Measurements from ENCODE around the gene NSD1.

The NSD1 gene, protein sequence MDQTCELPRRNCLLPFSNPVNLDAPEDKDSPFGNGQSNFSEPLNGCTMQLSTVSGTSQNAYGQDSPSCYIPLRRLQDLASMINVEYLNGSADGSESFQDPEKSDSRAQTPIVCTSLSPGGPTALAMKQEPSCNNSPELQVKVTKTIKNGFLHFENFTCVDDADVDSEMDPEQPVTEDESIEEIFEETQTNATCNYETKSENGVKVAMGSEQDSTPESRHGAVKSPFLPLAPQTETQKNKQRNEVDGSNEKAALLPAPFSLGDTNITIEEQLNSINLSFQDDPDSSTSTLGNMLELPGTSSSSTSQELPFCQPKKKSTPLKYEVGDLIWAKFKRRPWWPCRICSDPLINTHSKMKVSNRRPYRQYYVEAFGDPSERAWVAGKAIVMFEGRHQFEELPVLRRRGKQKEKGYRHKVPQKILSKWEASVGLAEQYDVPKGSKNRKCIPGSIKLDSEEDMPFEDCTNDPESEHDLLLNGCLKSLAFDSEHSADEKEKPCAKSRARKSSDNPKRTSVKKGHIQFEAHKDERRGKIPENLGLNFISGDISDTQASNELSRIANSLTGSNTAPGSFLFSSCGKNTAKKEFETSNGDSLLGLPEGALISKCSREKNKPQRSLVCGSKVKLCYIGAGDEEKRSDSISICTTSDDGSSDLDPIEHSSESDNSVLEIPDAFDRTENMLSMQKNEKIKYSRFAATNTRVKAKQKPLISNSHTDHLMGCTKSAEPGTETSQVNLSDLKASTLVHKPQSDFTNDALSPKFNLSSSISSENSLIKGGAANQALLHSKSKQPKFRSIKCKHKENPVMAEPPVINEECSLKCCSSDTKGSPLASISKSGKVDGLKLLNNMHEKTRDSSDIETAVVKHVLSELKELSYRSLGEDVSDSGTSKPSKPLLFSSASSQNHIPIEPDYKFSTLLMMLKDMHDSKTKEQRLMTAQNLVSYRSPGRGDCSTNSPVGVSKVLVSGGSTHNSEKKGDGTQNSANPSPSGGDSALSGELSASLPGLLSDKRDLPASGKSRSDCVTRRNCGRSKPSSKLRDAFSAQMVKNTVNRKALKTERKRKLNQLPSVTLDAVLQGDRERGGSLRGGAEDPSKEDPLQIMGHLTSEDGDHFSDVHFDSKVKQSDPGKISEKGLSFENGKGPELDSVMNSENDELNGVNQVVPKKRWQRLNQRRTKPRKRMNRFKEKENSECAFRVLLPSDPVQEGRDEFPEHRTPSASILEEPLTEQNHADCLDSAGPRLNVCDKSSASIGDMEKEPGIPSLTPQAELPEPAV (N-terminal part only)

DNA sequence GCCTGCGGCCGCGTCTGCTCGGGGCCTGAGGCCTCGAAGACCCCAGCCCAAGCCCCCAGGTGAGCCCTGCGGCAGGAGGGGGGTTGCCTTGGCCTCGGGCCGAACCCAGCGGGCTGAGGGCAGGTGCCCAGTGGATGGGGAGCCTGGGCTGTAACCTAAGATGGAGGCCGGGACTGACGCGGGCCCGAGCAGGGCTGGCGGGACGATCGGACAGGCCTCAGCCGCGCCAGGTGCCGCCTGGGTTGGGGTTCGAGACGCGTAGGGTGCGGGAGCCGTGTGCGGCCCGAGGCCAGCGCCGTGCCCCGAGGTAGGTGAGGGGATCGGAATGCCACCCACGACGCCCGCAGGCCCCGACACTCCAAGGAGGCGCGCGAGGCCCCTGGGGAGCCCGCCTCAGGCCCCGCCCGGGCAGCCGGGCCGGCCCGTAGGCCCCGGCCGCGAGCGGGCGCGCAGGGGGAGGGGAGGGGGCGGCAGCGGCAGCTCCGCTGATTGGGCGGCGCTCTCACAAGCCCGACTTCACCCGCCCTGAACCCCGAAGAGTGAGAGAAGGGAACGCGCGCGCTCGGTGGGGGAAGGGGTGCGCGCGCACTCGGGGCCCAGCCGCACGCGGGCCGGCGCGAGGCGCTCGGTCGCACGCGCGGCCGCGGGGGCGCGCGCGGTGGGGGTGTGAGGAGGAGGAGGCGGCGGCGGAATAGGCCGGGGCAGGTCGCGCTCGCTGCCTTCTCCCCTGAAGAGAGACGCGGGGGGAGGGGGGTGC, at the start of gene NSD1:
Gene NSD1, plus strand, starts transcription at position 678 of the 757 bp plus-strand sequence. CDS start 1,331 bp downstream, outside the sequence.
- peak; percentile 89 for DNase-seq (ENCODE audit: low spot score)

DNA sequence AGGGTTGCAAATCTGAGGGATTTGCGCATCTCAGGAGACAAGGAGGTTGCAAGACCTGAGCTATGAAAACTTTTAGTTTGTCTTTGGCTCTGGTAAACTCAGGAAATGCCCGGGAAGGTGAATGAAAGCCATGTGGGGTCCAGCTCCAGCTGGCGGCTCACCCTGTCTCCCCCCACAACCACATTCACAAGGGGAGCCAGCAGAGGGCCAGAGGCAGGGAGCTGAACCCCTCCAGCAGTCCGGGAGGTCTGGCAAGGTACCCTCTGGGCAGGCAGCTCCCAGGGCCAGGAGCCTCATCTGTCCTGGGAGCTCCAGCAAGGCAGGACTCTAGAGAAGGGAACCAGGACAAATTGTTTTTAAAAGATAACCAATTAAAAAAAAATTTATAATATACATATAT, 49.4 kb upstream of the NSD1 start:
- DNase-seq (ENCODE audit: low spot score), result no peak

DNA sequence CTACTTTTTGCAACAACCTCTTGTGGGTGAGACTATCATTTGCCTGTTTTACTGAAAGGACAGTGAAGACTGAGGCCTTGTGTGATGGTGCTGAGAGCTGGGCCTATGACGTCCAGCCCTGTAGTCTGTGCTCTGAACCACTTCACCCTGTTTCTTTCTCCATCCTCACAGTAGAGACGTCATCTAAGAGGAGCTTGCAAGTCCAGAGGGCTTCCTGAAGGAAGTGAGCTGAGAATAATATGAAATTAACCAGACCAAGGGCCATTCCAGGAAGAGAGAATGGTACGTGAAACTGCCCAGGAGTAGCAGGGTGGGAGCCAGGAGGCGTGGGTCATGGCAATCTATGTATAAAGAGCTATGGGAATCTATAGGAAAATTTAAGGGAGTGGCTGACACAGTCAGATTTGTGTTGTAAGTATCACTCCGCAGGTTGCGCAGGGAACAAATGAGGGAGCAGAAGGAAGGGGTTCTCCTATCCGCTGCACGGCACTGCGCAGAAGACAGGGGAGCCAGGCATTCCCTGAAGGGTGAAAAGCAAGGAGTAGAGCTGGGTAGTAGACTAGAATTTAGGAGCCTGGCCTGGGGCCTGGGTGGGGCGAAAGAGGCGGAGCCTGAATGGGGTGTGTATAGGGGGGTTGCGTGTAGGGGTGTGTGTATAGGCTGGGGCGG, 47.5 kb upstream of the NSD1 start:
- no peak for DNase-seq (ENCODE audit: low spot score)

DNA sequence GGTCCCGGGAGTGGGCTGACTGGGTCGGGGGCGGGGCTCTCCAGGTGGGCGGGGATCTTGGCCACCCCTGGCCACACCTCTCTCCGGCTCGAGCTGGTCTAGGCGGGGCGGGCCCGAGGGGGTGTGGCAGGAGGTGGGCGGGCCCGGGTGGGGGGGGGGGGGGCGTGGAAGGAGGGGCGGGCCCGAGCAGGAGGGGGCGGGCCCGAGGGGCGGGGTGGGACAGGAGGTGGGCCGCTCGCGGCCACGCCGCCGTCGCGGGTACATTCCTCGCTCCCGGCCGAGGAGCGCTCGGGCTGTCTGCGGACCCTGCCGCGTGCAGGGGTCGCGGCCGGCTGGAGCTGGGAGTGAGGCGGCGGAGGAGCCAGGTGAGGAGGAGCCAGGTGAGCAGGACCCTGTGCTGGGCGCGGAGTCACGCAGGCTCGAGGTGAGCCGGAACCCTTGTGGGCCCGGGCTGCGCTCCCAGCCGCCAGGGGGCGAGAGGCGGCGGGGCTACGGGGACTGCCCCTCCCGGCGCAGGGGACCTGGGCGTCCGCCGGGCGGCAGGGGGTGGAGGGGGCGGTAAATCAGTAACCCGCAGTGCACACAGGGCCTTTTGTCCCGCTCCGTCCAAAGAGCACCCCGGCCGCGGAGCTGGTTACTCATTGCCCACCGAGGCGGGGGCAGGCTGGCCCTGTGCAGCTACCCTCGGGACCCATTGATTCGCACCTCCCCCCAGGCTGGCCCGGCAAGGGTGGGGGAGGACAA, 46.7 kb upstream of the NSD1 start, which contains the start of gene FGFR4:
Gene FGFR4, plus strand, starts transcription at position 262 of the 744 bp plus-strand sequence. CDS start 2,688 bp downstream, outside the sequence.
- DNase-seq (ENCODE audit: low spot score), result peak; percentile 98

DNA sequence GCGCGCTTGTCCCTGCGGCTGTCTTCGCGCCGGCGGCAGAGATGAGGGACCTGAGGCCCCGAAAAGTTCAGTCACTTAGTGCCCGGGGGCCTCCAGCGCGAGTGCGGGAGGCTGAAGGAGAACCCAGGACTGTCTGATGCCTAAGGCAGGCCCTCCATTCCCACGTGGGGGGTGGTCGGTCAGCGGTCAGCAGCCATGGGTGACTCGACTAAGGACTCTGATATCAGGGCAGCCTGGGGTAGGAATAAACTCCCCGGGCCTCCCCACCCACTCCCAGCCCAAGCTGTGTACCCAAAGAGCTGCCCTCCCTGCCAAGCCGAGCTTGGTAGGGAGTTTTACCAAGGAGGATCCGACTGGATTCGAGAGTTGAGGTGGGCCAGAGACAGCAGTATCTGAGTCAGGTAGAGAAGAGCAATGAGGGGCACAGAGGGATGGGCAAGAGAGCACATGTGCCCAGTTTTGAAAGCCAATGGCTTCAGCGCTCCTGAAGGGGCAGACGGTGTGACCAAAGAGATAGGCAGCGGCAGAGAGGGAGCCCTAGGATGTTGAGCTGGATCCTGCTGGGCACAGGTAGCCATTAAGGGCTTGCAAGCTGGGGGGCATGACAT, 46.1 kb upstream of the NSD1 start:
- no peak for DNase-seq (ENCODE audit: low spot score)

DNA sequence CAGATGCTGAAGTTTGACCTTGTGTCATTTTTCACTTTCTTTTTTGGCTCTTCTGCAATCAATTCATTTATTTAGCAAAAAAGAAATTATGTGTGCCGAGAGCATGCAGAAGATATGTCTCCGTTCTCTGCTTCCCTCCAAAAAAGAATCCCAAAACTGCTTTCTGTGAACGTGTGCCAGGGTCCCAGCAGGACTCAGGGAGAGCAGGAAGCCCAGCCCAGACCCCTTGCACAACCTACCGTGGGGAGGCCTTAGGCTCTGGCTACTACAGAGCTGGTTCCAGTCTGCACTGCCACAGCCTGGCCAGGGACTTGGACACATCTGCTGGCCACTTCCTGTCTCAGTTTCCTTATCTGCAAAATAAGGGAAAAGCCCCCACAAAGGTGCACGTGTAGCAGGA, 44.4 kb upstream of the NSD1 start:
- no peak for DNase-seq (ENCODE audit: low spot score)

DNA sequence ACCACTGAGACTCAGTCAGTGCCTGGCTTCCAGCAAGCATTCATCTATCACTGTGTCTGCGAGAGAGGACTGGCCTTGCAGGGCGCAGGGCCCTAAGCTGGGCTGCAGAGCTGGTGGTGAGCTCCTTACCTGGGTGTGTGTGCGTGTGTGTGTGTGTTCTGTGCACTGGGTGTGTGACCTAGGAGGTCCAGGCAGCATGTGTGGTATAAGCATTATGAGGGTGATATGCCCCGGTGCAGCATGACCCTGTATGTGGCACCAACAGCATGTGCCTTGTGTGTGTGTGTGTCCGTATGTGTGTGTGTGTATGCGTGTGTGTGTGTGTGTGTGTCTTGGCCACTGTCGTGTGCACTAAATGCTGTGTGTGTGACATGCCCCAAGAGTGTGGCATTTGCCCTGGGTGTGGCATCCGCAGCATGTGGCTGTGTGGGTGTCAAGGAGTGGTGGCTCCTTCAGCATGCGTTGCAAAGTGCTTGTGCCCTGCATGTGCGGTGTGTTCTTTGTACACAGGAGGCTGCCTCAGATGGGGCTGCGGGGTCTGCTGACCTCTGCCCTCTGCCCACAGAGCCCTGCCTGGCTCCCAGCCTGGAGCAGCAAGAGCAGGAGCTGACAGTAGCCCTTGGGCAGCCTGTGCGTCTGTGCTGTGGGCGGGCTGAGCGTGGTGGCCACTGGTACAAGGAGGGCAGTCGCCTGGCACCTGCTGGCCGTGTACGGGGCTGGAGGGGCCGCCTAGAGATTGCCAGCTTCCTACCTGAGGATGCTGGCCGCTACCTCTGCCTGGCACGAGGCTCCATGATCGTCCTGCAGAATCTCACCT, 43.5 kb upstream of the NSD1 start:
- DNase-seq (ENCODE audit: low spot score), result no peak

DNA sequence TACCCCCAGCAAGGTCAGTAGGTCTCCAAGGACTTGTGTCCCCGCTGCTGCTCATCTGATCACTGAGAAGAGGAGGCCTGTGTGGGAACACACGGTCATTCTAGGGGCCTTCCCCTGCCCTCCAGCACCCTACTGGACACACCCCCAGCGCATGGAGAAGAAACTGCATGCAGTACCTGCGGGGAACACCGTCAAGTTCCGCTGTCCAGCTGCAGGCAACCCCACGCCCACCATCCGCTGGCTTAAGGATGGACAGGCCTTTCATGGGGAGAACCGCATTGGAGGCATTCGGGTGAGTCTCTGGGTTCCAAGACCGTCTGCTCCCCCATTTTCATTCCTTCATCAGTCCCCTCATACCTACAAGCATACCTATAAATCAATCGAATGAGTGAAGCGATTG, 42.8 kb upstream of the NSD1 start:
- no peak for DNase-seq (ENCODE audit: low spot score)

DNA sequence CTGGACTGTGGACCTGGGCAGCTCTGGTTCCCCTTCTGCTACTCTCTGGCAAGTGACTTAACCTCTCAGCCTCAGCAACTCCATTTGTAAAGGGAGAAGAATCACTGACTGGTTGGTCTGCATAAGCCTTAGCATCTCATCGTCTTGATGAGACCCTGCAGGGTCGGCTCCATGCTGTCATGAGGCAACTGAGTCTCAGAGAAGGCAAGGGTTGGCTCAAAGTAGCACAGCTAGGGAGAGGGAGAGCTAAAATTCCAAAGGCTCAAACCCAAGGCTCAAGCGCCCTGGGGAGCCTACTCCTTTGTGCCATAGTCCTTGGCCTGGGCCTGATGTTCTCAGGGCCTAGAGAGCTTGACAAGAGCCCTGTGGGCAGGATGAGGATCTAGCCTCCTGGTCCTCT, 42.3 kb upstream of the NSD1 start:
- no peak for DNase-seq (ENCODE audit: low spot score)

DNA sequence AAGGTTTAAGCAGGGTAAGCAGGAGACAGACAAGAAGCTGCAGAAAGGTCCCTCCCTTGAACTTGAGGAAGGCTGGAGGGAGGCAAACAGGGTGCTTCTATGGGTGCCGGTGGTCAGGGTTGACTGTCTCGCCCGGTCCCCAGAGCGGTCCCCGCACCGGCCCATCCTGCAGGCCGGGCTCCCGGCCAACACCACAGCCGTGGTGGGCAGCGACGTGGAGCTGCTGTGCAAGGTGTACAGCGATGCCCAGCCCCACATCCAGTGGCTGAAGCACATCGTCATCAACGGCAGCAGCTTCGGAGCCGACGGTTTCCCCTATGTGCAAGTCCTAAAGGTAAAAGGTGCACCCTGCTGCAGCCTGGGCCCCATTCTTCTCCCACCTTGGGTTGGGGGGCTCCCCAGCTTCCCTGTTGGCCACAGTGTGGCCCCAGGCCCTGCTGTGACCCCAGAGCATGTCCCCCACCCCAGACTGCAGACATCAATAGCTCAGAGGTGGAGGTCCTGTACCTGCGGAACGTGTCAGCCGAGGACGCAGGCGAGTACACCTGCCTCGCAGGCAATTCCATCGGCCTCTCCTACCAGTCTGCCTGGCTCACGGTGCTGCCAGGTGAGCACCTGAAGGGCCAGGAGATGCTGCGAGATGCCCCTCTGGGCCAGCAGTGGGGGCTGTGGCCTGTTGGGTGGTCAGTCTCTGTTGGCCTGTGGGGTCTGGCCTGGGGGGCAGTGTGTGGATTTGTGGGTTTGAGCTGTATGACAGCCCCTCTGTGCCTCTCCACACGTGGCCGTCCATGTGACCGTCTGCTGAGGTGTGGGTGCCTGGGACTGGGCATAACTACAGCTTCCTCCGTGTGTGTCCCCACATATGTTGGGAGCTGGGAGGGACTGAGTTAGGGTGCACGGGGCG, 41.1 kb upstream of the NSD1 start:
- no peak for DNase-seq (ENCODE audit: low spot score)

DNA sequence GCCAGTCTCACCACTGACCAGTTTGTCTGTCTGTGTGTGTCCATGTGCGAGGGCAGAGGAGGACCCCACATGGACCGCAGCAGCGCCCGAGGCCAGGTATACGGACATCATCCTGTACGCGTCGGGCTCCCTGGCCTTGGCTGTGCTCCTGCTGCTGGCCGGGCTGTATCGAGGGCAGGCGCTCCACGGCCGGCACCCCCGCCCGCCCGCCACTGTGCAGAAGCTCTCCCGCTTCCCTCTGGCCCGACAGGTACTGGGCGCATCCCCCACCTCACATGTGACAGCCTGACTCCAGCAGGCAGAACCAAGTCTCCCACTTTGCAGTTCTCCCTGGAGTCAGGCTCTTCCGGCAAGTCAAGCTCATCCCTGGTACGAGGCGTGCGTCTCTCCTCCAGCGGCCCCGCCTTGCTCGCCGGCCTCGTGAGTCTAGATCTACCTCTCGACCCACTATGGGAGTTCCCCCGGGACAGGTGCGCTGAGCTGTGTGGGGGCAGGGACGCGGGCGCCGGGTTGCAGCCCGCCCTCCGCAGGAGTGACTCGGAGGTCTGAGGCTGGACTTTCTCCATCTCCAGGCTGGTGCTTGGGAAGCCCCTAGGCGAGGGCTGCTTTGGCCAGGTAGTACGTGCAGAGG, 40.4 kb upstream of the NSD1 start:
- DNase-seq (ENCODE audit: low spot score), result no peak

DNA sequence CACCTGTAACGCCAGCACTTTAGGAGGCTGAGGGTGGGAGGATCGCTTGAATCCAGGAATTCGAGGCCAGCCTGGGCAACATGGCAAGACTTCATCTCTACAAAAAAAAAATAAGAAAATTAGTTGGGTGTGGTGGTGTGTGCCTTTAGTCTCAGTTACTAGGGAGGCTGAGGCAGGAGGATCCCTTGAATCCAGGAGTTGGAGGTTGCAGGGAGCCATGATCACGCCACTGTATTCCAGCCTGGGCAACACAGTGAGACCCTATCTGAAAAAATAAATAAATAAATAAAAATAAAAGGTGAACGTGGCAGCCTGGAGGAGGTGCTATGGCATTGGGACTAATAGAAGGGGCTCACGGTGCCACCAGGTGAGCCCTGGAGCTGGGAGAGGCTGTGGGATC, 39.8 kb upstream of the NSD1 start:
- no peak for DNase-seq (ENCODE audit: low spot score)

DNA sequence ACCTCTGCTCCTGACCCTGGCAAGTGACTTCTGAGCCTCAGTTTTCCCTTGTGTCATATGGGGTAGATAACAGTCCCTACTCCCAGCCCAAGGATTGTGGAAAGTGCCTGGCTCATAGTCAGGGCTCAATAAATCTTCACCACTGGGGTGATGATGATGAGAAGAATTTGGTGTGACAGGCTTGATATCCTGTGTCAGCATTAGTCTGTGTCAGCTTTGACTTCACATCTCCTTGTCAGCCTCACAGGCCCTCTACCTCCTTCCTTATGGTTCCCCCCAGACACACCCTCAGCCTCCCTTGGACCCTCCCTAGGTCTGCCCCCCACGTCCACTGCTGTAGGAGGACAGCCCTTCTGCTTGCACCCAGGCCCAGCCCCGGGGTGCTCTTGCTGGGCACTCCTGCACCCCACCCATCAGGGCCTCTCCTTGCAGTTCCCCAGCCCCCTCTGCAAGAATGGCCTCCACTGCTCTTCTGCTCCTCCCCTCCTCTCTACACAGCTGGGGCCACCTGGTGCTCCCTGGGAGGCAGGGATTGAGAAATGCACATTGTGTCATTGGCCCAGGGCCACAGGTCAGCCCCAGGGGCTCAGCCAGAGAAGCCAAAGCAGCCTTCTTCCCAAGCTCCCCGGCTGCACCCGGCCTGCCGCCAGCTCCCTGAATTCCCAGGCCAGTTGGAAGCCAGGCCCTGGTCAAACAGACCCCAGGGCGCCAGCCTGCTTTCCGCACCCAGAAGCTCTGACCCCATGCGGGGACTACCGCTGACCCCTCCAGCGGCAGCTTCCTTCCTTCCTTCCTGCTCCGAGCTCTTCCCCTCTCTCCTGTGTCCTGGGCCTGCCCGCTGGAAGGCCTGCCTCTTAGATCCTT, 39.1 kb upstream of the NSD1 start:
- DNase-seq (ENCODE audit: low spot score), result peak; percentile 99

DNA sequence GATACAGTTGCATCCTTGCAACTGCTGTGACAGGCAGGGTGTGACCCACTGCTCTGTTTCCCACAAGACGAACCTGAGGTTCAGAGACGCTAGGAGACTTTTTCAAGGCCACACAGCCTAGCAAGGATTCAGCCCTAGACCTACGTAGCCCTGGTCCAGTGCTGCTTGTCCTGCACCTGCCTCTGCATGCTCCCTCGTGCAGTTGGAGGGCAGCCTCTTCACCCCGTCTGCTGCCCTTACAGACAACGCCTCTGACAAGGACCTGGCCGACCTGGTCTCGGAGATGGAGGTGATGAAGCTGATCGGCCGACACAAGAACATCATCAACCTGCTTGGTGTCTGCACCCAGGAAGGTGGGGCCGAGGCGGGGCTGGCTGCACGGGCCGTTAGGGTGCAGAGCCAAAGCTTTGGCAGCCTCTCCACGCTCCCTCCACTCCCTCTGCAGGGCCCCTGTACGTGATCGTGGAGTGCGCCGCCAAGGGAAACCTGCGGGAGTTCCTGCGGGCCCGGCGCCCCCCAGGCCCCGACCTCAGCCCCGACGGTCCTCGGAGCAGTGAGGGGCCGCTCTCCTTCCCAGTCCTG, 38.4 kb upstream of the NSD1 start:
- DNase-seq (ENCODE audit: low spot score), result no peak

DNA sequence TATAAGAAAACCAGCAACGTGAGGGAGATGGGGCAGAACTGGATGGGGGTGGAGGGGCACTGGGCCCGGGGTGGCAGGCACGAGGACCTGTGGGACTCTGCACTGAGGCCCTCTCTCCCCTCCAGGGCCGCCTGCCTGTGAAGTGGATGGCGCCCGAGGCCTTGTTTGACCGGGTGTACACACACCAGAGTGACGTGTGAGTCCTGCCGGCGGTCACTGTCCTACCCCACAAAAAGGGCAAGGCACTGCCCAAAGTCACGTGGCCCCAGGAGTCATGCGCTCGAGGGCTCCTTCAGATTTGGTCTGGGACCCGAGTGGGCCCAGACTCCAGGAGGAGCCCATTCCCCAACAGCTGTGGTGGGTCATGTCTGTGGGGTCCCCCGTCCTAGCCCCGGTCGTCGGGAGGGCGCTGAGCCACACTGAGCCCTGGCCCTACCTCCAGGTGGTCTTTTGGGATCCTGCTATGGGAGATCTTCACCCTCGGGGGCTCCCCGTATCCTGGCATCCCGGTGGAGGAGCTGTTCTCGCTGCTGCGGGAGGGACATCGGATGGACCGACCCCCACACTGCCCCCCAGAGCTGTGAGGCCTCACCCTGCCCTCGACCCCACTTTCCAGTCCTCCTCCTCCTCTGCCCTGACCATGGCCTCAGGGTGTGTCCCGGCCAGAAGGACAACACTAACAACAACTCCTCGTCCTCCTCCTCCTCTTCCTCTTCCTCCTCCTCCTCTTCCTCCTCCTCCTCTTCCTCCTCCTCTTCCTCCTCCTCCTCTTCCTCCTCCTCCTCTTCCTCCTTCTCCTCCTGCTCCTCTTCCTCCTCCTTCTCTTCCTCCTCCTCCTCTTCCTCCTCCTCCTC, 37.2 kb upstream of the NSD1 start:
- DNase-seq (ENCODE audit: low spot score), result no peak

Measured in HuH-7.5 (cell line).